ENCODE data around the gene HERC5.

- TF ChIP-seq EZH2 (IDR thresholded peaks at IDR 0.05; ENCODE audit: insufficient read depth, poor library complexity, severe bottlenecking) (no peak), EZH2phosphoT487 (IDR thresholded peaks at IDR 0.05; ENCODE audit: insufficient read depth, low read depth) (no peak)
Measured at GRCh38 chr4:88456670-88457306, at the start of gene HERC5.
